Progenitor cell of endocrine pancreas (in vitro differentiated cells): Measurements from ENCODE around the gene NOS1. TPM values are rescaled to one million over a fixed set of nuclear protein-coding genes. Genes with fewer than 3 reads are reported as not detected.

Source experiments
- DNase-seq: peaks from one replicate; pipeline ENCODE4 v3.0.0; 2021; ENCODE audit warnings: low spot score; ENCODE audit not compliant: unreplicated experiment
- H3K27ac Mint-ChIP-seq: 2 replicates; pipeline ENCODE4 v1.8.0; 2021; ENCODE audit warnings: mild to moderate bottlenecking, moderate library complexity, mixed read lengths
- H3K27me3 Mint-ChIP-seq: 2 replicates; pipeline ENCODE4 v1.8.0; 2021; ENCODE audit warnings: mixed read lengths
- H3K36me3 Mint-ChIP-seq: 2 replicates; pipeline ENCODE4 v1.8.0; 2022; ENCODE audit warnings: mixed read lengths; ENCODE audit not compliant: insufficient read depth
- H3K4me1 Mint-ChIP-seq: 2 replicates; pipeline ENCODE4 v1.8.0; 2021; ENCODE audit warnings: low read depth, mixed read lengths
- H3K4me3 Mint-ChIP-seq: 2 replicates; pipeline ENCODE4 v1.8.0; 2021; ENCODE audit warnings: low read depth, mild to moderate bottlenecking, moderate library complexity, mixed read lengths
- H3K9me3 Mint-ChIP-seq: 2 replicates; pipeline ENCODE4 v1.8.0; 2021; ENCODE audit warnings: low read depth, mixed read lengths
- CTCF ChIP-seq: fragments of 200-600 bp; sonication (generic); IDR thresholded peaks from one replicate; pipeline ENCODE4 v1.5.0; 2021; ENCODE audit warnings: antibody characterized with exemption, mild to moderate bottlenecking; ENCODE audit not compliant: unreplicated experiment
- total RNA-seq: library from RNA; stranded (reverse); gene quantifications from 2 replicates; pipeline ENCODE4 v1.2.1, GENCODE V29; 2021

Gene NOS1
- total RNA-seq, 1 donor from 2014 or later: 0.48 TPM

- TF ChIP-seq CTCF: no peak
- Mint-ChIP-seq H3K4me3 (no peak overlapping the region), H3K4me1 (no peaks in the 10 kb centered on the region), H3K9me3 (no peaks in the 10 kb centered on the region), H3K36me3 (no peaks in the 10 kb centered on the region), H3K27me3 (peaks cover 57% of the 10 kb centered on the region), H3K27ac (no peak overlapping the region)
- no peak for DNase-seq
Measured at GRCh38 chr12:117350140-117350539, 11.3 kb downstream of the NOS1 start.

GRCh38 chr12:117347588-117347987, 13.8 kb downstream of the NOS1 start:
- no peak overlapping the region for H3K4me3 Mint-ChIP-seq
- TF ChIP-seq CTCF: no peak
- H3K27ac Mint-ChIP-seq: no peak overlapping the region
- peaks cover 37% of the 10 kb centered on the region for H3K27me3 Mint-ChIP-seq
- H3K36me3 Mint-ChIP-seq: no peaks in the 10 kb centered on the region
- H3K4me1 Mint-ChIP-seq: no peaks in the 10 kb centered on the region
- H3K9me3 Mint-ChIP-seq: no peaks in the 10 kb centered on the region
- DNase-seq: no peak

GRCh38 chr12:117344716-117345115, 16.7 kb downstream of the NOS1 start:
- H3K9me3 Mint-ChIP-seq: no peaks in the 10 kb centered on the region
- H3K27ac Mint-ChIP-seq: no peak overlapping the region
- peaks cover 31% of the 10 kb centered on the region for H3K27me3 Mint-ChIP-seq
- no peak for TF ChIP-seq CTCF
- no peaks in the 10 kb centered on the region for H3K4me1 Mint-ChIP-seq
- DNase-seq: no peak
- H3K4me3 Mint-ChIP-seq: no peak overlapping the region
- H3K36me3 Mint-ChIP-seq: no peaks in the 10 kb centered on the region

GRCh38 chr12:117343849-117344248, 17.6 kb downstream of the NOS1 start:
- Mint-ChIP-seq H3K4me3 (no peak overlapping the region), H3K4me1 (no peaks in the 10 kb centered on the region), H3K27me3 (peaks cover 34% of the 10 kb centered on the region), H3K27ac (no peak overlapping the region), H3K36me3 (no peaks in the 10 kb centered on the region), H3K9me3 (no peaks in the 10 kb centered on the region)
- DNase-seq: no peak
- TF ChIP-seq CTCF: no peak

- peaks cover 36% of the 10 kb centered on the region for H3K27me3 Mint-ChIP-seq
- no peaks in the 10 kb centered on the region for H3K36me3 Mint-ChIP-seq
- H3K4me1 Mint-ChIP-seq: no peaks in the 10 kb centered on the region
Measured at GRCh38 chr12:117343296-117343695, 18.1 kb downstream of the NOS1 start.

More at GRCh38 chr12:117343296-117343695, 18.1 kb downstream of the NOS1 start:
- DNase-seq: no peak
- Mint-ChIP-seq H3K9me3 (no peaks in the 10 kb centered on the region), H3K4me3 (no peak overlapping the region), H3K27ac (no peak overlapping the region)
- no peak for TF ChIP-seq CTCF
